ENCODE measurements around the gene TTC39B. TPM values are rescaled to one million over a fixed set of nuclear protein-coding genes. Genes with fewer than 3 reads are reported as not detected.

TTC39B gene
- total and polyA plus RNA-seq, 11 donors, result 0.42 to 5.9 (median 1.2) TPM

DNA sequence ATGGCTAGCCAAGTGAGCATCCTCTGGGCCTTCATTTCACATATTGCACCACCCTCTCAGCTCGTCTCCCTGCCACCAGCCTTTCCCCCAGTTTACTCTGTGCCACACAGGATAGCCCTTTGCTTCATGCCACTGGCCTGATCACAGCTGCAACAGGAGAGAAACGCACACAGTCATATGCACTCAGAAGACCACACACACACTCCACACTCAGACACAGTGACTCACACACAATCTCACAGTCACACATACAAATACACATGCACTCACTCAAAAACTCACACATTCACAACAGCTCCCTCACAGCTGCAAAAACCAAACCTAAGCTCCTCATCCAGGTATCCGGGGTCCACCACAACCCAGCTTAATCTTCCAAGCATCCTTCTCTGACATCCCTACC lies 38.7 kb downstream of the TTC39B start:
- no peak for ATAC-seq

DNA sequence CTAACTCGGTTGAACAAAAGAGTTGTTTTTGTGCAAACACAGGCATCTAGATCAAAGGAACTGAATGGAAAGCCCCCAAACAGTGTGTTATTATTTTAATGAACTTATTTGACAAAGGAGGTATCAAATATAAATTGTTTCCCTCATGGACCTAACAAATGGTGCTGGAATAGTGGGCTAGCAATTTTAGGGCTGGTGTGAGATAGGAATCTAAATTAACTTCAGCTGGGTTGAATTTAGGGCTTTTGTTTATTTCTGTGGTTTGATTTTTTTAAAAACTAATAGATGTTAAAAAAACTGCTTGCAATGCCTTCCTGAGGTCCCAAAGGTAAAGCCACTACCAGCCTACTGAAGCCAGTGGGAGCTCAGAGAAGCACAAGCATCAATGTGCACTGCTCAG lies 42.1 kb downstream of the TTC39B start:
- H3K27ac ChIP-seq, result no peak overlapping the region
- ATAC-seq (no peak), DNase-seq (no peak)
- intact Hi-C loops (cut with DNase I), result no loop called here
- H3K27me3 ChIP-seq, result no peaks in the 10 kb centered on the region
- H3K36me3 ChIP-seq, result no peaks in the 10 kb centered on the region
- H3K9me3 ChIP-seq, result no peaks in the 10 kb centered on the region
- no peak for TF ChIP-seq POLR2A (IDR thresholded peaks at IDR 0.05)
- TF ChIP-seq, protein P1, sequence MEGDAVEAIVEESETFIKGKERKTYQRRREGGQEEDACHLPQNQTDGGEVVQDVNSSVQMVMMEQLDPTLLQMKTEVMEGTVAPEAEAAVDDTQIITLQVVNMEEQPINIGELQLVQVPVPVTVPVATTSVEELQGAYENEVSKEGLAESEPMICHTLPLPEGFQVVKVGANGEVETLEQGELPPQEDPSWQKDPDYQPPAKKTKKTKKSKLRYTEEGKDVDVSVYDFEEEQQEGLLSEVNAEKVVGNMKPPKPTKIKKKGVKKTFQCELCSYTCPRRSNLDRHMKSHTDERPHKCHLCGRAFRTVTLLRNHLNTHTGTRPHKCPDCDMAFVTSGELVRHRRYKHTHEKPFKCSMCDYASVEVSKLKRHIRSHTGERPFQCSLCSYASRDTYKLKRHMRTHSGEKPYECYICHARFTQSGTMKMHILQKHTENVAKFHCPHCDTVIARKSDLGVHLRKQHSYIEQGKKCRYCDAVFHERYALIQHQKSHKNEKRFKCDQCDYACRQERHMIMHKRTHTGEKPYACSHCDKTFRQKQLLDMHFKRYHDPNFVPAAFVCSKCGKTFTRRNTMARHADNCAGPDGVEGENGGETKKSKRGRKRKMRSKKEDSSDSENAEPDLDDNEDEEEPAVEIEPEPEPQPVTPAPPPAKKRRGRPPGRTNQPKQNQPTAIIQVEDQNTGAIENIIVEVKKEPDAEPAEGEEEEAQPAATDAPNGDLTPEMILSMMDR (IDR thresholded peaks at IDR 0.05), result no peak
- H3K4me3 ChIP-seq, result no peak overlapping the region
- peaks cover 0 to 9% (median 0%) of the 10 kb centered on the region in 12 donors for H3K4me1 ChIP-seq
- WGBS, 4 donors, result 90 to 95% (median 92%) methylated on average over 1 of the region's 1 CpG

More for the DNA sequence above, 38.7 kb downstream of the TTC39B start:
- Histone ChIP-seq H3K4me1 (no peaks in the 10 kb centered on the region), H3K36me3 (no peaks in the 10 kb centered on the region), H3K27ac (no peak overlapping the region), H3K4me3 (no peak overlapping the region), H3K9me3 (no peaks in the 10 kb centered on the region), H3K27me3 (no peaks in the 10 kb centered on the region)
- intact Hi-C loops (cut with DNase I), result no loop called here
- no peak for DNase-seq
- WGBS, 4 donors, result 90 to 93% (median 91%) methylated on average over 3 of the region's 3 CpGs
- TF ChIP-seq, protein P1 (IDR thresholded peaks at IDR 0.05), result no peak
- TF ChIP-seq POLR2A (IDR thresholded peaks at IDR 0.05), result no peak

DNA sequence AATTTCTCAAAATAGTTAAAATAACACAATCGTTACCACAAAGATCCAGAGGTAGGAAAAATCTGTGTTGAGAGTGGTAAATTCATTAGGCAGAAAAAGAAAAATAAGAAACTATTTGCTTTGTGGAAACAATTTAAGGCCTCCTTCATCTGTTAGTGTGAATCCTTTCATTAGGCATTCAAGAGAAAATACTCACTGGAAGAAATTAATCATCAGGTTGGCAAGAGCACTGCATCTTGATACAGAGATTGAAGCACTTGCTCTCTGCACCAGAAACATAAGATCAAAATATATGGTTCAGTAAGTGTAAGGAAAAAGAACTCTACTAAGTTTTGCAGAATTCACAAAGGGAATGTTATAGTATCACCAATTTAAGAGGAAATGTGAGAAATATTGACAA lies 44.4 kb downstream of the TTC39B start:
- DNase-seq, result no peak
- intact Hi-C loops (cut with DNase I), result no loop called here
- no peak overlapping the region for H3K4me3 ChIP-seq
- H3K36me3 ChIP-seq, result no peaks in the 10 kb centered on the region
- H3K27me3 ChIP-seq, result no peaks in the 10 kb centered on the region
- H3K4me1 ChIP-seq, result peaks cover 0 to 10% (median 0%) of the 10 kb centered on the region in 12 donors
- WGBS, 4 donors, result 73 to 85% (median 75%) methylated on average over 1 of the region's 1 CpG
- no peaks in the 10 kb centered on the region for H3K9me3 ChIP-seq
- TF ChIP-seq, protein P1 (IDR thresholded peaks at IDR 0.05), result no peak
- no peak for TF ChIP-seq POLR2A (IDR thresholded peaks at IDR 0.05)
- no peak for ATAC-seq
- H3K27ac ChIP-seq, result no peak overlapping the region

DNA sequence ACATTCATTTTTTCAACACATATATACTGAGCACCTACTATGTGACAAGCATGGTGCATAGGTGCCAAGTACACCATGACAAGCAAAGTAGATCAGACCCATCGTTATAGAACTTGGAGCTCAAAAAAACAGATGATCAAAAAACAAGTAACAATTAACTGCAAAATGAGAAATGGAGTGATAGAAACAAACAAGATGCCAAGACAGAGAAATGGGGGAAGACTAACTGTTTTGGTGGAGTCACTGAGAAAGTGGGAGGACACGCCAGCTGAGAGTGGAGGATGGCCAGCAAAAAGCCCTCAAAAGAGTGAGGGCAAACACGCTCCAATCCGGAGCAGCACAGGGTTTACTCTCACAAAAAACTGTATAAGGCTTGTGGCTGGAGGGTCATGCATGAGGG lies 50.6 kb downstream of the TTC39B start:
- no peak for TF ChIP-seq POLR2A (IDR thresholded peaks at IDR 0.05)
- TF ChIP-seq, protein P1 (IDR thresholded peaks at IDR 0.05), result no peak
- intact Hi-C loops (cut with DNase I), result no loop called here
- Histone ChIP-seq H3K27ac (no peak overlapping the region), H3K9me3 (no peaks in the 10 kb centered on the region), H3K27me3 (no peaks in the 10 kb centered on the region), H3K36me3 (no peaks in the 10 kb centered on the region), H3K4me3 (no peak overlapping the region), H3K4me1 (peaks cover 0 to 10% (median 0%) of the 10 kb centered on the region in 12 donors)
- no peak for DNase-seq
- 91 to 95% (median 93%) methylated on average over 4 of the region's 4 CpGs for whole genome bisulfite sequencing, 4 donors
- no peak for ATAC-seq

Data from heart left ventricle (tissue), 16 donors.